HG03460 (cell line): ENCODE results near the gene SPEF2.
"Not testable (repeated sequence)": the region's sequence is repeated elsewhere in the genome, so short reads cannot be mapped to it uniquely, and the experiment has no call there.

Experiments
- ATAC-seq: cut with Tn5 transposase; IDR thresholded peaks from one replicate; pipeline ENCODE4 v1.9.1; 2021; ENCODE audit not compliant: unreplicated experiment

Gene SPEF2

DNA sequence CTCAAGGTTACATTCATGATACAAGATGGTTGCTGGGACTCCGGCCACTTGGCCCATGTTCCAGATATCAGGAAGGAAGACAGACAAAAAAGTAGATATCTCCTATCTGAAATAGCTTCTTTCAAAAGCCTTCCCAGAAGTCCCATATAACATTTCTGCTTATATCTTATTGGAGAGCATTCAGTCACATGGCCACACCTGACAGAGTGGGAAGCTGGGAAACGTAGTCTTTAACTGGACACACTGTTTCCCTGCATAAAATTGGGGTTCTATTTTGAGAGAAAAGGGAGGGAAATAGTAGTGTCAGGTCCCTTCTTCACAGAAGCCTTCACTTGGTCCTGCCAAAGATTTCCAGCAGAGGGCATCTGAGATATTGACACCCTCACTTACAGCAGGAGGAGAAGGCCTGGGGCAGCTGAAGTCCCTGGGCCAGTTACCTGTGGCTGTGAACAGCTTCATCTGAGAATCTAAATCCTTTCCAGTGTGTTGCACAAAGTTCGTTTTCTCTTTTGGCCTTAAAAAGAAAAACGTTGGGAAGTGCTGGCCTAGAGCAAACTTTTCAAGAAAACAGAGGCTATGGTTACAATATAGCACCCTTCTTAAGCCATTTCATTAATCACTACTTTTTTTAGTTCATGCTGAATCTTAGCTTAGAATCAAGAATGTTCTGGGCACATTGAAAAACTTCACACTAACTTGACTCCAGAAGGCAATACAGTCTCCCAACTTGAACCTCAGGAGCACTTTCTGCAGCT is 33.5 kb downstream of the SPEF2 start:
- no peak for ATAC-seq

- ATAC-seq: no peak
These were observed 39.1 kb downstream of the SPEF2 start for GRCh38 chr5:35656721-35657120.

GRCh38 chr5:35657877-35658276 is 40.2 kb downstream of the SPEF2 start:
- no peak for ATAC-seq

DNA sequence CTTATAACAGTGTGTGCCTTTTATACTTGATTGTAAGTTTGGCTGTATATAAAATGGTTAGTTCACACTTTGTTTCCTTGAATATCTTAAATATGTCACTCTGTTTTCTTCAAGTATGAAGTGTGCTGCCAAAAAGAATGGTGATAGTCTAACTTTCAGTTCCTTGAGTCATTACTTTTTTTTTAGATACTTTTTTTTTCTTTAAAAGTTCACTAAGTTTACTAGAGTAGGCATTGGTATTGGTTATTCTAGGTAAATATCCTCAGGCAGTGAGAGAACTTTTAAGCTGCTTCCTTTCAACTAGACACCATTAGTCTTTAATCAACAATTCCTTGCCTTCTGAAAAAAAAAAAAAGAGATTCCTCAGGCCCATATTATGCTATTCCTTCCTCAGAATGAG is 41.9 kb downstream of the SPEF2 start:
- no peak for ATAC-seq

- no peak for ATAC-seq
These were observed 42.8 kb downstream of the SPEF2 start for GRCh38 chr5:35660451-35660850.

- ATAC-seq: no peak
These were observed 46.9 kb downstream of the SPEF2 start for GRCh38 chr5:35664584-35664983.

- ATAC-seq: no peak
These were observed 47.4 kb downstream of the SPEF2 start for GRCh38 chr5:35665096-35665495.

GRCh38 chr5:35668319-35668718 is 50.7 kb downstream of the SPEF2 start:
- ATAC-seq: no peak

DNA sequence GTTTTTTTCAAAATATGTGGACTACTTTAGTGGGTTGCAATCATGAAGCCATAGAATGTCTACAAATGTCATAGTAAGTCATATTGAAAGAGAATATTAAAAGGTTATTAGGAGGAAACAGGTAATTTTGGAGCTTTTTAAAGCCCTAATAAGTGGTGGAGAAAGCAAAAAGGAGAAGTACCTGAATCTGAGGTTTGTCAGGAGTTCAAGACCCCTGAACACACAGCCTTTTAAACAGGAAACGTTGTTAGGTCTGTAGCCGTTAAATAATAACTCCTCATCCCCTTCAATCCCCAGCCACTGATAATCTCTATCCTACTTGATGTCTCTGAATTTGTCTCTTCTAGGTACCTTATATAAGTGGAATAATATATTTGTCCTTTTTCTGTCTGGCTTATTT is 51.1 kb downstream of the SPEF2 start:
- no peak for ATAC-seq

GRCh38 chr5:35671541-35672295 is 54.1 kb downstream of the SPEF2 start:
- no peak for ATAC-seq

GRCh38 chr5:35672296-35672655 is 54.6 kb downstream of the SPEF2 start:
- ATAC-seq: not testable (repeated sequence)

DNA sequence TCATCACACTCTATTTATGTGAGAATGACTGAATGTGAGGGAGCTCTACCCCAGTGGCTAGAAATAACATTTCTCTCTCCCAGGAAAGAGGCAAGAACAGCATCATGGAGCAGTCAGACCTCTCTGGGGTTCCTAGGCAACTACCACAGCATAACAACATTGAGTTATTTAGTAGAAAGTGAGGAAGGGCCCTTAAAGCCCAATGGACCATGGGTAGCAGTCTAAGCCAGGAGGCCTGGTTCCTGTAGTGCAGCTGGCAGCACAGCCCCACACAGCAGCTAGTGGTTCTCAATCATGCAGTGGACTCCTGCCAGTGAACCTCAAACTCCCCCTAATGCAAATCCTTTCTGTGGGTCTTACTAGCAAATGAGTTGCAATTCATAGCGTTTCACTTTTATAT is 55.3 kb downstream of the SPEF2 start:
- no peak for ATAC-seq

DNA sequence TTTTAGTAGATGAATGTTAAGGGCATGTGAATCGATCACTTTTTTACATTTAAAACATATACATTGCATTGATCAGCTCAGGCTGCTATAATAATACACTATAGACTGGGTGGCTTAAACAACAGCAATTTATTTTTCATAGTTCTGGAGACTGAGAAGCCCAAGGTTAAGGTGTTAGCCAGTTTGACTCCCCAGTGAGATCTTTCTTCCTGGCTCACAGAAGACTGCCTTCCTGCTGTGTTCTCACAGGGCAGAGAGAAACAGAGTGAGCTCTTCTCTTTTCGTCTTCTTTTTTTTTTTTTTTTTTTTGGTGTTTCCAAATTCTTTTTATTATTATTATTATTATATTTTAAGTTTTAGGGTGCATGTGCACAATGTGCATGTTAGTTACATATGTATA is 56.4 kb downstream of the SPEF2 start:
- ATAC-seq: no peak

DNA sequence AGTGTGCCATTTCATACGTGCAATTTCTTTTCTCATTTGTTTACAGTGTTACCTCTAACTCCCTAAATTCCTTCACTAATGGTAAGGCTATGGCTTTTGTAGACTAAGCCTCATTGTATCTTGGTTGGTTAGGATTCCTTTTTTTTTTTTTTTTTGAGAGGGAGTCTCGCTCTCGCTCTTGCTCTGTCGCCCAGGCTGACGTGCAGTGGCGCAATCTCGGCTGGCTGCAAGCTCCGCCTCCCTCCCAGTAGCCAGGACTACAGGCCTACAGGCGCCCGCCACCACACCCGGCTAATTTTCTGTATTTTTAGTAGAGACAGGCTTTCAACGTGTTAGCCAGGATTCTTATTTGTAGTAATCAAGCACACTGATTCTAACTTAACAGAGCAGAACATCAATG is 57.7 kb downstream of the SPEF2 start:
- no peak for ATAC-seq

- ATAC-seq: no peak
These were observed 60.2 kb downstream of the SPEF2 start for GRCh38 chr5:35677878-35678277.

- no peak for ATAC-seq
These were observed 61.0 kb downstream of the SPEF2 start for GRCh38 chr5:35678661-35679060.

GRCh38 chr5:35679357-35679756 is 61.7 kb downstream of the SPEF2 start:
- no peak for ATAC-seq

- no peak for ATAC-seq
These were observed 64.2 kb downstream of the SPEF2 start for GRCh38 chr5:35681911-35682310.

DNA sequence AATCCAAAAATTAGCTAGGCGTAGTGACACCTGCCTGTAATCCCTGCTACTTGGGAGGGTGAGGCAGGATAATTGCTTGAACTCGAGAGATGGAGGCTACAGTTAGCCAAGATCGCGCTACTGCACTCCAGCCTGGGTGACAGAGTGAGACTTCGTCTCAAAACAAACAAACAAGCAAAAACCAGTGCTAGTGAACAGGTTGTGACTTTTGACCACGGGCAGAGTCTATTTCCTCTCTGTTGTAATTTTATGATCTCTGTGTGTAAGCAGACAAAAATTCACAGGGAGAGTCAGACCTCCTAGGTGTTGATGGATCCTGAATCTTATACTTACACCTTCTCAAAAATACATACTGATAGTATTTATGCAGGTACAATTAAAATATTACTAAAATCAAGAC is 65.8 kb downstream of the SPEF2 start:
- no peak for ATAC-seq

DNA sequence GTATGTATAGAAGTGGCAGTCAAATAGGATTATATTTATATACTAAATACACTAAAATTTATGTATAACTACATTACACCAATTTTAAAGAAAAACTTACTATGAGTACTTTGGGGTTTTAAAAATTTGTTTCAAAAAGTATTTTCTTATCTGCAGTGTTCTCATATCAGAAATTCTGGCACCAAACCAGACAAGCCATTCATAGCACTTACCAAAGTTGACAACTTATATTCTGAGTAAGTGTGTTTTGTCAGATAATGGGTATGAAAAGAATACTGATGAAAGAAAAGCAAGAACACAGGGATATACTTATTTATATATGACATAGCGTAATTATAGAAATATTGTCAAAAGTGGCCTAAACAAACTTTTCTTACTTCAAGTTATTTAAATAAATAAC is 67.5 kb downstream of the SPEF2 start:
- no peak for ATAC-seq

DNA sequence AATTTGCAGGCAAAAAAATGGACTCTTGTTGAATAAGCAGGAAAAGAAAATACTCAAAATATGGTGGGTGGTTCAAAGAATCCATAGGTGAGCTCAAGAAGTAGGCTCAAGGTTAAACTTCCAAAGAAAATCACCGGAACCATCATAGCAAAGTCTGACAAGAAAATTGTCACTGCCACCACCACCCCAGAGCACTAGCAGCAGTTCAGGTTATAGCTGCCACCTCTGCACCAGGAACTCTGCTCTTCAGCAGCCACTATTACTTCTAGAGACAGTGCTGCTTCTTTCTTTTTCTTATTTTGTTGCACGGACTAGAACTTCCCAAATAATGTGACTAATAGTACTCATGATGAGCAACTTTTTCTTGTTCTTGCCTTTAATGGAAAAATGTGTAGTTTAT is 70.3 kb downstream of the SPEF2 start:
- no peak for ATAC-seq

DNA sequence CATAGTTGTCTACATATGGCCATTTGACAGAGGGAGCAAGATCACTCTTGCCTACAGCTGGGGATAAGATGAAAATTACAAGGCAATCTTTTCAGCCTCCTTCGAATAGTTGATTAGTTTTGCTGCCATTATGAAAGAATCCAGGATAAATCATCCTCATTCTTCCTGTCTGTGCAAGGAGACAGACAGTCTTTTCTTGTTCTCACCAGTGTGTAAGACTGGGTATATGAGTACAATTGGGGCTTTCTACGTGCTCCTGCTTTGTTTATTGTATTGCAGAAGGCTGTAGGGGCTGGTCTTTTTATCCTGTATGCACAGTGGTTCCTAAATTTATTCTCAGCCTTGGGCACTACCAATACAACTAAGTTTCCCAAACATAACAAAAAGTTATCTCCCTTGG is 76.8 kb downstream of the SPEF2 start:
- ATAC-seq: no peak
